SU-DHL-6 (cell line): ENCODE measurements around the gene CATSPERZ.

Source experiments
- EZH2phosphoT487 ChIP-seq: fragments of 200-600 bp; sonication (generic), shearing (Covaris generic); conservative IDR thresholded peaks from 2 replicates; pipeline ENCODE4 v1.6.1; 2018; ENCODE audit warnings: mild to moderate bottlenecking, antibody characterized with exemption, low read length, moderate library complexity, mixed read lengths
- TF ChIP-seq, protein P1 (sequence below): fragments of 200-600 bp; sonication (generic); IDR thresholded peaks from one replicate; pipeline ENCODE4 v1.5.1; 2017; ENCODE audit warnings: antibody characterized with exemption, mild to moderate bottlenecking, low read length, moderate library complexity; ENCODE audit not compliant: insufficient read depth, poor library complexity, severe bottlenecking

- TF ChIP-seq, protein P1, sequence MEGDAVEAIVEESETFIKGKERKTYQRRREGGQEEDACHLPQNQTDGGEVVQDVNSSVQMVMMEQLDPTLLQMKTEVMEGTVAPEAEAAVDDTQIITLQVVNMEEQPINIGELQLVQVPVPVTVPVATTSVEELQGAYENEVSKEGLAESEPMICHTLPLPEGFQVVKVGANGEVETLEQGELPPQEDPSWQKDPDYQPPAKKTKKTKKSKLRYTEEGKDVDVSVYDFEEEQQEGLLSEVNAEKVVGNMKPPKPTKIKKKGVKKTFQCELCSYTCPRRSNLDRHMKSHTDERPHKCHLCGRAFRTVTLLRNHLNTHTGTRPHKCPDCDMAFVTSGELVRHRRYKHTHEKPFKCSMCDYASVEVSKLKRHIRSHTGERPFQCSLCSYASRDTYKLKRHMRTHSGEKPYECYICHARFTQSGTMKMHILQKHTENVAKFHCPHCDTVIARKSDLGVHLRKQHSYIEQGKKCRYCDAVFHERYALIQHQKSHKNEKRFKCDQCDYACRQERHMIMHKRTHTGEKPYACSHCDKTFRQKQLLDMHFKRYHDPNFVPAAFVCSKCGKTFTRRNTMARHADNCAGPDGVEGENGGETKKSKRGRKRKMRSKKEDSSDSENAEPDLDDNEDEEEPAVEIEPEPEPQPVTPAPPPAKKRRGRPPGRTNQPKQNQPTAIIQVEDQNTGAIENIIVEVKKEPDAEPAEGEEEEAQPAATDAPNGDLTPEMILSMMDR, result no peak
- no peak for TF ChIP-seq EZH2phosphoT487
These were observed 18.0 kb upstream of the CATSPERZ start for GRCh38 chr11:64281957-64282770.
